ENCODE data around the gene DLGAP3. TPM values are rescaled to one million over a fixed set of nuclear protein-coding genes. Genes with fewer than 3 reads are reported as not detected.

The DLGAP3 gene
- total RNA-seq, 1 experiment from 2014 or later, result 0.27 TPM

DNA sequence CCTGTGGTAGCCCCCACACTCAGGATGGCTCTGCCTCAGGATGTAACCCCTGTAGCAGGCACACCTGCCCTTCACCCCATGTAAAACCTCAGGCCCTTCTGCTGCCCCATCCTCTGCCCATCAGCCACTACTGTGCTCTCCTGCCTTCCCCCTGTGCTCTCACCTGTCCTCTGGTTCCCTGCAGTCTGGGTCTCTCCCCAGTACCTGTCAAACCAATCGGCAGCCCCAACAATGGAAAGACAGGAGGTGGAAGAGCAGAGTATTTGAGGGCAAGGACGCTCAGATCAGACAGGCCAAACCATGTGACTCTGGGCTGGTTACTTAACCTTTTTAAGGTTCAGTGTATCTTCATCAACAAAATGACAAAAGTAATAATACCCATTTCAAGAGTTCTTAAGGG is 100.8 kb downstream of the DLGAP3 start (continued):
- no peak for TF ChIP-seq YY1 (IDR thresholded peaks at IDR 0.05; ENCODE audit: extremely low read depth, insufficient replicate concordance, low read depth, low read length)
- TF ChIP-seq EZH2 (IDR thresholded peaks at IDR 0.05), result no peak

- TF ChIP-seq EZH2phosphoT487 (IDR thresholded peaks at IDR 0.05; ENCODE audit: borderline replicate concordance) (no peak), SIN3A (IDR thresholded peaks at IDR 0.05; ENCODE audit: low read depth) (no peak), CBX3 (IDR thresholded peaks at IDR 0.05; ENCODE audit: low read depth) (no peak), EGR1 (IDR thresholded peaks at IDR 0.05; ENCODE audit: low read depth) (no peak), POLR2AphosphoS5 (IDR thresholded peaks at IDR 0.05; ENCODE audit: low read depth, low read length) (no peak), ELF1 (IDR thresholded peaks at IDR 0.05; ENCODE audit: borderline replicate concordance, low read depth) (no peak), TCF7L2 (IDR thresholded peaks at IDR 0.05; ENCODE audit: borderline replicate concordance, extremely low read depth, insufficient read depth, insufficient read length) (no peak), ZFX (IDR thresholded peaks at IDR 0.05) (no peak), POLR2A (IDR thresholded peaks at IDR 0.05; ENCODE audit: borderline replicate concordance, extremely low read depth, insufficient read depth, insufficient read length) (no peak), JUND (IDR thresholded peaks at IDR 0.05) (no peak), RAD21 (IDR thresholded peaks at IDR 0.05; ENCODE audit: low read depth) (no peak), YY1 (IDR thresholded peaks at IDR 0.05; ENCODE audit: extremely low read depth, insufficient replicate concordance, low read depth, low read length) (no peak), EZH2 (IDR thresholded peaks at IDR 0.05) (no peak), CEBPB (IDR thresholded peaks at IDR 0.05; ENCODE audit: low read depth) (no peak), FOSL1 (IDR thresholded peaks at IDR 0.05; ENCODE audit: low read depth) (no peak)
- TF ChIP-seq, protein P1, sequence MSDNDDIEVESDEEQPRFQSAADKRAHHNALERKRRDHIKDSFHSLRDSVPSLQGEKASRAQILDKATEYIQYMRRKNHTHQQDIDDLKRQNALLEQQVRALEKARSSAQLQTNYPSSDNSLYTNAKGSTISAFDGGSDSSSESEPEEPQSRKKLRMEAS (IDR thresholded peaks at IDR 0.05), result no peak
- TF ChIP-seq, protein P2, sequence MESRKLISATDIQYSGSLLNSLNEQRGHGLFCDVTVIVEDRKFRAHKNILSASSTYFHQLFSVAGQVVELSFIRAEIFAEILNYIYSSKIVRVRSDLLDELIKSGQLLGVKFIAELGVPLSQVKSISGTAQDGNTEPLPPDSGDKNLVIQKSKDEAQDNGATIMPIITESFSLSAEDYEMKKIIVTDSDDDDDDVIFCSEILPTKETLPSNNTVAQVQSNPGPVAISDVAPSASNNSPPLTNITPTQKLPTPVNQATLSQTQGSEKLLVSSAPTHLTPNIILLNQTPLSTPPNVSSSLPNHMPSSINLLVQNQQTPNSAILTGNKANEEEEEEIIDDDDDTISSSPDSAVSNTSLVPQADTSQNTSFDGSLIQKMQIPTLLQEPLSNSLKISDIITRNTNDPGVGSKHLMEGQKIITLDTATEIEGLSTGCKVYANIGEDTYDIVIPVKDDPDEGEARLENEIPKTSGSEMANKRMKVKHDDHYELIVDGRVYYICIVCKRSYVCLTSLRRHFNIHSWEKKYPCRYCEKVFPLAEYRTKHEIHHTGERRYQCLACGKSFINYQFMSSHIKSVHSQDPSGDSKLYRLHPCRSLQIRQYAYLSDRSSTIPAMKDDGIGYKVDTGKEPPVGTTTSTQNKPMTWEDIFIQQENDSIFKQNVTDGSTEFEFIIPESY (IDR thresholded peaks at IDR 0.05; ENCODE audit: extremely low read depth, insufficient replicate concordance, low read length), result no peak
- TF ChIP-seq, protein P3, sequence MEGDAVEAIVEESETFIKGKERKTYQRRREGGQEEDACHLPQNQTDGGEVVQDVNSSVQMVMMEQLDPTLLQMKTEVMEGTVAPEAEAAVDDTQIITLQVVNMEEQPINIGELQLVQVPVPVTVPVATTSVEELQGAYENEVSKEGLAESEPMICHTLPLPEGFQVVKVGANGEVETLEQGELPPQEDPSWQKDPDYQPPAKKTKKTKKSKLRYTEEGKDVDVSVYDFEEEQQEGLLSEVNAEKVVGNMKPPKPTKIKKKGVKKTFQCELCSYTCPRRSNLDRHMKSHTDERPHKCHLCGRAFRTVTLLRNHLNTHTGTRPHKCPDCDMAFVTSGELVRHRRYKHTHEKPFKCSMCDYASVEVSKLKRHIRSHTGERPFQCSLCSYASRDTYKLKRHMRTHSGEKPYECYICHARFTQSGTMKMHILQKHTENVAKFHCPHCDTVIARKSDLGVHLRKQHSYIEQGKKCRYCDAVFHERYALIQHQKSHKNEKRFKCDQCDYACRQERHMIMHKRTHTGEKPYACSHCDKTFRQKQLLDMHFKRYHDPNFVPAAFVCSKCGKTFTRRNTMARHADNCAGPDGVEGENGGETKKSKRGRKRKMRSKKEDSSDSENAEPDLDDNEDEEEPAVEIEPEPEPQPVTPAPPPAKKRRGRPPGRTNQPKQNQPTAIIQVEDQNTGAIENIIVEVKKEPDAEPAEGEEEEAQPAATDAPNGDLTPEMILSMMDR (IDR thresholded peaks at IDR 0.05 in 2 of 3, conservative IDR thresholded peaks at IDR 0.05 in 1 of 3; ENCODE audit: borderline replicate concordance in 1 of 3, insufficient read depth in 1 of 3, low read depth in 2 of 3, low read length in 2 of 3), result no peak
- TF ChIP-seq, protein P4, sequence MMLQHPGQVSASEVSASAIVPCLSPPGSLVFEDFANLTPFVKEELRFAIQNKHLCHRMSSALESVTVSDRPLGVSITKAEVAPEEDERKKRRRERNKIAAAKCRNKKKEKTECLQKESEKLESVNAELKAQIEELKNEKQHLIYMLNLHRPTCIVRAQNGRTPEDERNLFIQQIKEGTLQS (IDR thresholded peaks at IDR 0.05), result no peak
- Histone ChIP-seq H4K20me1 (ENCODE audit: insufficient read depth) (no peaks in the 10 kb centered on the region), H3K9ac (ENCODE audit: low read length) (no peak overlapping the region), H3K9me3 (ENCODE audit: control insufficient read depth in 1 of 2, insufficient read depth in 1 of 2, low read depth in 1 of 2, low read length in 2 of 2) (no peaks in the 10 kb centered on the region), H3K36me3 (ENCODE audit: control insufficient read depth in 1 of 2, insufficient read depth in 2 of 2, low read length in 2 of 2) (no peaks in the 10 kb centered on the region), H3K27me3 (ENCODE audit: insufficient read depth, low read length) (peaks cover 6% of the 10 kb centered on the region; the same call in 1 of the 2 replicates), H3K27ac (ENCODE audit: low read depth, low read length) (no peak overlapping the region), H2AFZ (ENCODE audit: low read depth, low read length, poor library complexity, severe bottlenecking) (no peak overlapping the region), H3K79me2 (ENCODE audit: insufficient read depth, low read length) (no peaks in the 10 kb centered on the region), H3K4me2 (ENCODE audit: low read length) (no peak overlapping the region), H3K9me2 (ENCODE audit: insufficient read depth) (no peaks in the 10 kb centered on the region), H3K4me1 (ENCODE audit: control insufficient read depth in 1 of 2, insufficient read depth in 2 of 2, low read length in 2 of 2) (no peaks in the 10 kb centered on the region), H3K4me3 (replicated peaks in 1 of 2; ENCODE audit: low read depth in 1 of 2, low read length in 2 of 2) (no peak overlapping the region)
- DNase-seq (ENCODE audit: low read depth, low spot score), result no peak
- intact Hi-C loops (cut with micrococcal nuclease), result no loop called here
- ATAC-seq, result no peak
- BruUV-seq (replicated peaks), result no TSS peak
- RAD21 ChIA-PET (ENCODE audit: low non-redundant PET in 1 of 2, low total read pairs in 2 of 2, uncharacterized antibody in 2 of 2, unreplicated experiment in 2 of 2), result no interaction called here
- CTCF ChIA-PET, result no interaction called here
- POLR2A ChIA-PET, result no interaction called here
Observed at GRCh38 chr1:34827341-34827941, 102.0 kb downstream of the DLGAP3 start.

All from HCT116 (cell line).